Right lobe of liver (tissue), 6 donors: ENCODE measurements around the gene SKP2. TPM values are rescaled to one million over a fixed set of nuclear protein-coding genes. Genes with fewer than 3 reads are reported as not detected.

Experiments
- ATAC-seq, 4 donors: fragments of 200-7000 bp; cut with Tn5 transposase; one replicate each; pipeline ENCODE4 v1.9.1; 2020; ENCODE audit warnings: mild to moderate bottlenecking in 4 of 4, moderate library complexity in 4 of 4
- DNase-seq, 3 donors: peaks; one replicate each; pipeline ENCODE4 v3.0.0-alpha.2; 2020
- H3K27ac ChIP-seq, 3 donors: fragments of 200-600 bp; one replicate each; pipeline ENCODE4 v1.8.0; 2022
- H3K27me3 ChIP-seq, 2 donors: fragments of 200-600 bp; one replicate each; pipeline ENCODE4 v1.8.0; 2022
- H3K36me3 ChIP-seq, 4 donors: fragments of 200-600 bp; sonication (generic) in 1 of 4; one replicate each; pipeline versions ENCODE4 v1.5.1 to v1.8.0; 2017 to 2022; ENCODE audit warnings: control low read depth in 1 of 4
- H3K4me1 ChIP-seq, 4 donors: fragments of 200-600 bp; sonication (generic) in 1 of 4; one replicate each; pipeline versions ENCODE4 v1.5.1 to v1.8.0; 2017 to 2022; ENCODE audit warnings: control low read depth in 1 of 4
- H3K4me3 ChIP-seq, 3 donors: fragments of 200-600 bp; one replicate each; pipeline ENCODE4 v1.8.0; 2022
- H3K9me3 ChIP-seq, 4 donors: fragments of 200-600 bp; sonication (generic) in 1 of 4; one replicate each; pipeline versions ENCODE4 v1.5.1 to v1.8.0; 2017 to 2022; ENCODE audit warnings: control low read depth in 1 of 4
- CTCF ChIP-seq, 4 donors: fragments of 200-600 bp in 3 of 4; fragments of 450-650 bp in 1 of 4; IDR thresholded peaks; one replicate each; pipeline versions ENCODE4 v1.5.1 to v1.8.0; 2016 to 2022; ENCODE audit warnings: antibody characterized with exemption in 4 of 4, mild to moderate bottlenecking in 2 of 4
- POLR2A ChIP-seq: fragments of 450-650 bp; IDR thresholded peaks from one replicate; pipeline ENCODE4 v1.6.1; 2017; ENCODE audit warnings: antibody characterized with exemption, mild to moderate bottlenecking
- WGBS: methylation state at CpG from one replicate; pipeline ENCODE4 v1.1.6; 2018; ENCODE audit warnings: low coverage, low lambda C conversion rate; ENCODE audit not compliant: insufficient coverage; ENCODE audit errors: missing lambda C conversion rate; 5-methylcytosine and 5-hydroxymethylcytosine counted together
- intact Hi-C, 2 donors: fragments of 100-400 bp; cut with DNase I; formaldehyde crosslinking; loops; one replicate each; pipeline versions ENCODE4 v1.11.2 to v1.14.1; 2022
- total RNA-seq, 6 experiments: library from RNA; depleted of rRNA in 2 of 6; stranded (reverse); fragments of >200 nt in 2 of 6; fragmentation: NEBNext Ultra II Directional in 3 of 6; extraction: Animal tissue kit (Norgen Biotek cat#: 25700) in 3 of 6; gene quantifications; one replicate each; pipeline versions ENCODE4 v1.1.0 to v1.2.4, GENCODE V29; 2016 to 2023
- donor health status: DM: no; HTN: yes; CAD: no.
- donor health status: DM: no; HTN: no; CAD: no.
- donor health status: DM: no; HTN: no; CAD: no.
- donor health status: DM: no; HTN: yes; CAD: no.
- donor health status: DM: no; HTN: yes; CAD: no.

The SKP2 gene
- total RNA-seq, 6 experiments from 2014 or later, result 11.8 to 25.0 (median 17.3) TPM

GRCh38 chr5:36215910-36216309, 64.0 kb downstream of the SKP2 start:
- no peak overlapping the region for H3K27ac ChIP-seq
- intact Hi-C loops, result no loop called here
- H3K27me3 ChIP-seq, result no peaks in the 10 kb centered on the region
- H3K4me1 ChIP-seq, result peaks cover 0 to 24% (median 0%) of the 10 kb centered on the region in 4 donors
- TF ChIP-seq CTCF (IDR thresholded peaks at IDR 0.05), result no peak
- TF ChIP-seq POLR2A, result no peak
- 45% methylated on average over 2 of the region's 2 CpGs for WGBS
- peaks cover 4 to 57% (median 31%) of the 10 kb centered on the region in 4 donors for H3K36me3 ChIP-seq
- no peak overlapping the region for H3K4me3 ChIP-seq
- DNase-seq (no peak), ATAC-seq (no peak)
- no peaks in the 10 kb centered on the region for H3K9me3 ChIP-seq

GRCh38 chr5:36217567-36217966, 65.7 kb downstream of the SKP2 start:
- Histone ChIP-seq H3K4me3 (no peak overlapping the region), H3K4me1 (peaks cover 0 to 24% (median 0%) of the 10 kb centered on the region in 4 donors), H3K27me3 (no peaks in the 10 kb centered on the region), H3K36me3 (peaks cover 6 to 50% (median 27%) of the 10 kb centered on the region in 4 donors), H3K27ac (no peak overlapping the region), H3K9me3 (no peaks in the 10 kb centered on the region)
- intact Hi-C loops, result no loop called here
- 17% methylated on average over 1 of the region's 1 CpG for WGBS
- no peak for DNase-seq
- ATAC-seq, result peak in 2 of 4 donors; percentile 45 to 61
- TF ChIP-seq CTCF (IDR thresholded peaks at IDR 0.05) (no peak), POLR2A (no peak)

GRCh38 chr5:36217988-36218387, 66.1 kb downstream of the SKP2 start:
- Histone ChIP-seq H3K4me3 (no peak overlapping the region), H3K9me3 (no peaks in the 10 kb centered on the region), H3K36me3 (peaks cover 6 to 47% (median 27%) of the 10 kb centered on the region in 4 donors), H3K27ac (no peak overlapping the region), H3K27me3 (no peaks in the 10 kb centered on the region), H3K4me1 (peaks cover 0 to 24% (median 0%) of the 10 kb centered on the region in 4 donors)
- TF ChIP-seq CTCF (IDR thresholded peaks at IDR 0.05), result no peak
- no peak for TF ChIP-seq POLR2A
- 94% methylated on average over 1 of the region's 1 CpG for WGBS
- ATAC-seq (no peak), DNase-seq (no peak)
- intact Hi-C loops, result no loop called here

- ATAC-seq, result no peak
Observed at GRCh38 chr5:36222620-36223019, 70.7 kb downstream of the SKP2 start.

More at GRCh38 chr5:36222620-36223019, 70.7 kb downstream of the SKP2 start:
- no peaks in the 10 kb centered on the region for H3K9me3 ChIP-seq
- no peak overlapping the region for H3K27ac ChIP-seq
- 100% methylated on average over 1 of the region's 1 CpG for WGBS
- DNase-seq, result no peak
- H3K4me3 ChIP-seq, result no peak overlapping the region
- intact Hi-C loops, result no loop called here
- H3K36me3 ChIP-seq, result peaks cover 0 to 49% (median 16%) of the 10 kb centered on the region in 4 donors
- no peaks in the 10 kb centered on the region for H3K27me3 ChIP-seq
- no peak for TF ChIP-seq POLR2A
- TF ChIP-seq CTCF (IDR thresholded peaks at IDR 0.05), result no peak
- H3K4me1 ChIP-seq, result peaks cover 0 to 25% (median under 1%) of the 10 kb centered on the region in 4 donors
